GM12891 (cell line): ENCODE data around the gene ZBTB42.

Experiments used
- POLR2A ChIP-seq: IDR thresholded peaks from 2 replicates; pipeline ENCODE4 v1.6.1; 2011; ENCODE audit warnings: low read depth, low read length, control low read depth
- SPI1 ChIP-seq: IDR thresholded peaks from 2 replicates; pipeline ENCODE4 v1.6.1; 2011; ENCODE audit warnings: low read depth, low read length, control low read depth
- TAF1 ChIP-seq: IDR thresholded peaks from 2 replicates; pipeline ENCODE4 v1.6.1; 2011; ENCODE audit warnings: low read depth, low read length, control low read depth

DNA sequence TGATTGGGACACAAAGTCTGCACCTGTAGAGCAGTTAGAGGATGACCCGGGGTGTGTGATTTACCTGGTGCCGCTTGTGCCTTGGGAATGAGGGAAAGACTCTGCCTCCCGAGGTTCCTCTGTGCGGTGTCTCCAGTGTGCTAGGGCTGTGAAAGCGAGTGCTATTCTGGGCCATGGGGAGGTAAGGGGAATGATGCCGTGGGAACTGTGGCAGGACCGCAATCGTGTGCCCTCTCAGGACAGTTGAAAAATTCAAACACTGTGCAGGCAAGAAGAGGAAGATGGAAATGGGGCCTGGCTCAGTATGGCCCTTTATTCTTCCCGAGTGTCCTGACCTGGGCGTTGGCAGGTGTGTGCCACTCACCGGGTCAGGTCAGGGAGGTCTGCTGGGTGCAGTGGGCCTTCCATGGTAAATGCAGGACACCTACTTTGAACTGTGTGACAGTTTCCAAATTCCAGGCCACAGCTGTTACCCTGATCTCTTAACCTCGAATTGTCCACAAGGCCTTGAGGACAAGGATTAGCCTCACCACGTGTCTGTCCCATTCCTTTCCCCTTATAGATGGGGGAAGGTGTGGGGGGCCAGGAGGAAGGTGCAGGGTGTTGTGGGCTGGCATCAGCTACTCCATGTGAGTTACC is 46.6 kb upstream of the ZBTB42 start:
- TF ChIP-seq POLR2A (no peak), SPI1 (no peak), TAF1 (no peak)
